Measurements from ENCODE around the gene SLCO4C1.
"Not testable (repeated sequence)": the region's sequence is repeated elsewhere in the genome, so short reads cannot be mapped to it uniquely, and the experiment has no call there.

SLCO4C1 gene

GRCh38 chr5:102296178-102296817 is at the start of gene SLCO4C1:
Gene SLCO4C1, minus strand, starts transcription at chr5:102296284. Its CDS starts 22 bp downstream, at chr5:102296262.
- peak; percentile 71 for DNase-seq (ENCODE audit: low spot score)

DNA sequence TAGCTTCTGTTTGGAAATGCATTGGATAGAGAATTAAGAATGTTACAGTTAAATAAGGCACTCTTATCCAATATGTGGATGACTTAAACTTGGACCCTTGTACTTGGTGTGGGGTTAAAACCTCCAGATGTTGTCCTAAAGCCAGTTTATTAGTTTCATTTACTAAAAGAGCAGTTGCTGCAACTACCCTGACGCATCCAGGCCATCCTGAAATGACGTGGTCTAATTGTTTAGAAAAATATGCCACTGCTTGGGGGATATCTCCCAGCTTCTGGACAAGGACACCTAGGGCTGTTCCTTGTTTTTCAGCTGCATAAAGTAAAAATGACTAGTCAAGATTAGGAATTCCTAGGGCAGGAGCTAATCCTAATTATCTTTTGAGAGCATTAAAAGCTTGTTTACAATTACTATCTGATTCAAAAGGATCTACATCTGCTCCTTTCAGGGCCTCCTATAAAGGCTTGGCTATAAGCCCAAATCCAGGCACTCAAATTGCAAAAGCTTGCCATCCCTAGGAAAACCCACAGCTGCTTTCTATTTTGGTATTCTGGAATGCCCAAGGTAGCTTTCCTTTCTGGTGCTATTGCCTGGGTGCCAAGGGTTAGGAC is 45.7 kb upstream of the SLCO4C1 start:
- DNase-seq (ENCODE audit: low spot score) = no peak

DNA sequence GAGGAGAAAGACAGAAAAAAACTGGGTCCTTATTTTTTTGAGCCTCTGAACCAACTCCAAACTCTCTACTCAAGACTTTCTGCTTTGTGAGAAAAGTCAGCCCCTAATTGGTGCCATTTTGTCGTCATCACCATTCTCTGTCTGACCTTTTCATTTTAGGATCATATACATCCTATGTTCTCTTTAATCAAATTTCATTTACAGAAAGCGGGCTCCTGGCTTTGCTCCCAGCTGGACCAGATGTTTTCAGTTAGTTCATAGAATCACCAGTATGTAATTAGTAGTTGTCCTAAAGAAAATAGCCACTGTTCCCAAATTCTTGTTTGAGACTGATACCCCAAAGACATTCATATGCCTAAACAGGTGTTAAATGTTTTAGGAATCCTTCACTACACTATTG is 28.6 kb upstream of the SLCO4C1 start:
- DNase-seq (ENCODE audit: low spot score) = no peak

DNA sequence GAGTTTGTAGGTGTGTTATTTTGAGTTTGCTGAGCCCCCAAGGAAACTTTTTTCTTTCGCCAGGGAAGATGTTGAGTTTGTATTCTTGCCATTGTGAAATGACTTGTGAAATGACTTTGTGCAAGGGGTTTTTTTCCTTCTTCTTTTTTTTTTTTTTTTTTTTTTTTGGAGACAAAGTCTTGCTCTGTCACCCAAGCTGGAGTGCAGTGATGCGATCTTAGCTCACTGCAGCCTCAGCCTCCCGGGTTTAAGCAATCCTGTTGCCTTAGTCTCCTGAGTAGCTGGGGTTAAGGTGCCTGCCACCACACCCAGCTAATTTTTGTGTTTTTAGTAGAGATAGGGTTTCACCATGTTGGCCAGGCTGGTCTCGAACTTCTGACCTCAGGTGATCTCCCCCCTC is 22.7 kb upstream of the SLCO4C1 start:
- not testable (repeated sequence) for DNase-seq (ENCODE audit: low spot score)

- no peak for DNase-seq (ENCODE audit: low spot score)
These were observed 18.2 kb upstream of the SLCO4C1 start for GRCh38 chr5:102314328-102314727.

DNA sequence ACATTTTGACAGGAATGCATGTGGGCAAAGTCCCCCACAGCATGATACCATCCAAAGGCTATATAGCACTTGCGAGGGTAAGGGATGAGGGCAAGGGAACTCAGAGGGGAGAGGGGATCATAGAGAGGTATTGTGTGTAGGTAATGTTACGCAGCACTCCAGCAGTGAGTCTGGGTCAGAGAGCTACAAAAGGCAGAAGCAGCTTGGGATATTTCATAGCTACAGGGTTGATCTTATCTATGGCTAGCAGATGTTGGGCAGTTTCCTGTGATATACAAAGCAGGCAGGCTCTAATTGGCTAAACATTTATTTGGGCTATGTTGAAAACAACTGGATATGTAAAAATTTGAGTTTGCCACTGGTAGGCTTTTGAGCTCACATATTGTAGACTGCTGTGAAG is 17.8 kb upstream of the SLCO4C1 start:
- DNase-seq (ENCODE audit: low spot score) = no peak

DNA sequence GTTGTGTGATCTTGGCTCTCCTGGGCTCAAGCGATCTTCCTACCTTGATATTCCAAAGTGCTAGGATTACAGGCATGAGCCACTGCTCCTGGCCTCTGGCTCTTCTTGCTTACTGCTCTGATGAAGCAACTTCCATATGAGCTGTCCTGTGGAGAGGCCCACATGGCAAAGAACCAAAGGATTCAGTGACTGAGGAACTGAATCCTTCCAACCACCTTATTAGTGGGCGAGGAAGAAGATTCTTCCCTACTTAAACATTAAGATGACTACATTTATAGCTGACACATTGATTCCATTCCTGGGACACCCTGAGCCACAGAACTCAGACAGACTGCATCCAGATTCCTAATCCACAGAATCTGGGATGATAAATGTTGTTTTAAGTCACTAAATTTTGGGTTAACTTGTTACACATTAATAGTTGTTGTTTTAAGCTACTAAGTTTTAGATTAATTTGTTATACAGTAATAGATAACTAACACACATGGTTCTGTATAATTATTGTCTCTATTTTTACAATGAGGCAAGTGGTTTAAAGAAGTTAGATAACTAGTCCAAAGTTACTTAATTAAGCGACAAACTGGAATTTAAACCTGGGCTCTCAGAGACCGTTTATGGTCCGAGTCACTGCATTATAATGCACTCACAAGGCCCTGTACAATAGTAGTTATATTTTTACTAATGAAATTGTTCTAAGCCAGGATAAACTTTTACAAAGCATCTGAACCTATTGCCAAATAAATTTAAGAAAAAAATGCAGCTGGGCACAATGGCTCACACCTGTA is 16.7 kb upstream of the SLCO4C1 start:
- DNase-seq (ENCODE audit: low spot score) = no peak

DNA sequence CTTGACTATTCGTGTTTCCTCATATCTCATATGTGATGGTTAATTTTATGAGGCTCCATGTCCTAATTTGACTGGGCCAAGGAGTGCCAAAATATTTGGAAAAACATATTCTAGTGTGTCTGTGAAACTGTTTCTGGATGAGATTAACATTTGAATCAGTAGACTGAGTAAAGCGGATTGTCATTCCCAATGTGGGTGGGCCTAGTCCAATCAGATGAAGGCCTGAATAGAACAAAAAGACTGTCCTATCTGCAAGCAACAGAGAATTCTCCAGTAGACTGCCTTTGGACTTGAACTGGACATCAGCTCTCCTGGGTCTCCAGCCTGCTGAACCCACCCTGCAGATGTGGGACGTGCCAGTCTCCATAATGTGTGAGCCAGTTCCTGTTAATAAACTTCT is 13.5 kb upstream of the SLCO4C1 start:
- DNase-seq (ENCODE audit: low spot score) = no peak

DNA sequence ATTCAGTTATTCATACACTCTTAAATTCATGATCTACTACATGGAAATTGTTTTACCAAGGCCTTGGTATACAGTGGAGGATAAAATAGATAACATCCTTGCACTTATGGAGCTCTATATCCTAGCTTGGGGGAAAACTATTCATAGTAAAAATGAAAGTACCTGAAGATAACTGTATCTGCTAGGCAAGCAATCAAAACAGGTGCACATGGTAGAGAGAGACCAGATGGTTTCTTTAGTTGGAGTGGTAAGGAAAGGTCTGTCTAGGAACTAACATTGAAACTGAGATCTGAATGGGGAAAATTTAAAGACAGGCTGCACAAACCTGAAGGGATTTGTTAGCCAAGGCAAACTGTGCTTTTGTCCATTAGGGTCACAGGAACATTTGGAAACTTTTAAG is 11.1 kb upstream of the SLCO4C1 start:
- DNase-seq (ENCODE audit: low spot score) = no peak

DNA sequence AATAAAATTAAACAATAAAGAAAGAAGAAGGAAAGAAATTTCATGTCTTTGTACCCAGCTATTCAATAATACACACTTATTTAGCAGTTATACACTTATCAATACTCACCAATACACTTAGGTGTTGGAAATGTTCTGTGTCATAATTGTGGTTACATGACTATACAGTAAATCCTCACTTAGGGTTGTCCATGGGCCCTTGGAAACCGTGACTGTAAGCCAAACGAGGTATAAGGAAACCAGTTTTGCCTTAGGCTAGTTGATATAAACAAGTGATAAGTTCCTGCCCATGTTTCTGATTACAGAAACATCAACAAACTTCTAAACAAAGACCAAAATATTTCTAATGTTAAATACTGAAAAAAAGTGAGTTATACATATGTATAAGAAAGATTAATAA is 10.0 kb upstream of the SLCO4C1 start:
- no peak for DNase-seq (ENCODE audit: low spot score)

GRCh38 chr5:102295534-102296177 is 428 bp downstream of the SLCO4C1 start:
- DNase-seq (ENCODE audit: low spot score) = no peak

GRCh38 chr5:102294886-102295395 is 1.1 kb downstream of the SLCO4C1 start:
- DNase-seq (ENCODE audit: low spot score) = no peak

- no peak for DNase-seq (ENCODE audit: low spot score)
These were observed 6.1 kb downstream of the SLCO4C1 start for GRCh38 chr5:102290004-102290403.

DNA sequence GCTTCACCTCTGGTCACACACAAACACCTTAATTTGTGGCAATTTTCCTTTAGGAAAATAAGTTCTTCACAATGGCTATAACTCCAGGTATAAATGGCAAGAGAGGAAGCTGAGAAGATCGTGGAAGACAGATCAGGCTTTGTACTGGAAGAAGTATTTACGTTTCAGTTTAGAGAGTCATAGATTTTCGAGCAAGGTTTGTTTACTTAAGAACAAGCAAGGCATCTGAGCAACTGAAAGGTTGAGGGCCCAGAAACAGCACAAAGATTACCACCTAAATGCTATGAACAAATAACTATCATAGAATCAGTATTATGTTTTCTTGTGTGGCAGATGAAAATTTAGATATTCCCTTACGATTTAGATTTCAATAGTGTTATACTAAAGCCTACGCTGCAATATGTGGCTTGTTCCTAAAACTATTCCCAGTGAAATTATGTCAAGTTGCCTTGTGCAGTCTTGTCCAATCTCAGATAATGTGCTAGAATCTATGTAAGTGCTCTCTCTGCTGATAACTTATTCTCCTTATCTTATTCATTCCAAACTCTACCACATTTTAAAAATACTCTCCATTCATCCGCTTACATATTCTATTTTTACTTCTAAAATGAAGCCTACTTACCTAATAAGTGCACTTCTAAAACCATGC is 6.7 kb downstream of the SLCO4C1 start:
- no peak for DNase-seq (ENCODE audit: low spot score)

GRCh38 chr5:102288630-102289029 is 7.5 kb downstream of the SLCO4C1 start:
- no peak for DNase-seq (ENCODE audit: low spot score)

GRCh38 chr5:102286476-102286875 is 9.6 kb downstream of the SLCO4C1 start:
- DNase-seq (ENCODE audit: low spot score) = no peak

GRCh38 chr5:102283102-102283797 is 12.8 kb downstream of the SLCO4C1 start:
- DNase-seq (ENCODE audit: low spot score) = no peak

DNA sequence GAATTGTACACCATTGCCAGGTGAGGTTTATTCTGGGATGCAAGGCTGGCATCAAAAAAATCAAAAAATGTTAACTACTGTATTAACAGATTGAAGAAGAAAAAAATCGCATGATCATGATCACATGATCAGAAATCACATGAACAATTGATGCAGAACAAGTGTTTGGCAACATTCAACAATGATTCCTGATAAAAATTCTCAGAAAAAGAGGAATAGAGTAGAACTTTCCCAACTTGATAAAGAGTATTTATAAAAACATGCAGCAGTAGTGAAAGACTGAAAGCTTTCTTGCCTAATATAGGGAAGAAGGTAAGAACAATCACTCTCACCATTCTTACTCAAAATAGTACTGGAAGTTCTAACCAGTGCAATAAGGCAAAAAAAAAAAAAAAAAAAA is 16.4 kb downstream of the SLCO4C1 start:
- no peak for DNase-seq (ENCODE audit: low spot score)

GRCh38 chr5:102278231-102278630 is 17.9 kb downstream of the SLCO4C1 start:
- no peak for DNase-seq (ENCODE audit: low spot score)

GRCh38 chr5:102277144-102277543 is 18.9 kb downstream of the SLCO4C1 start:
- no peak for DNase-seq (ENCODE audit: low spot score)

- no peak for DNase-seq (ENCODE audit: low spot score)
These were observed 24.3 kb downstream of the SLCO4C1 start for GRCh38 chr5:102271759-102272158.

Measured in CD4-positive, alpha-beta T cell treated with Interleukin-6 at 100 ng/mL for 8 hours (primary cell).